Measurements from ENCODE around the gene CHSY1.

The CHSY1 gene

DNA sequence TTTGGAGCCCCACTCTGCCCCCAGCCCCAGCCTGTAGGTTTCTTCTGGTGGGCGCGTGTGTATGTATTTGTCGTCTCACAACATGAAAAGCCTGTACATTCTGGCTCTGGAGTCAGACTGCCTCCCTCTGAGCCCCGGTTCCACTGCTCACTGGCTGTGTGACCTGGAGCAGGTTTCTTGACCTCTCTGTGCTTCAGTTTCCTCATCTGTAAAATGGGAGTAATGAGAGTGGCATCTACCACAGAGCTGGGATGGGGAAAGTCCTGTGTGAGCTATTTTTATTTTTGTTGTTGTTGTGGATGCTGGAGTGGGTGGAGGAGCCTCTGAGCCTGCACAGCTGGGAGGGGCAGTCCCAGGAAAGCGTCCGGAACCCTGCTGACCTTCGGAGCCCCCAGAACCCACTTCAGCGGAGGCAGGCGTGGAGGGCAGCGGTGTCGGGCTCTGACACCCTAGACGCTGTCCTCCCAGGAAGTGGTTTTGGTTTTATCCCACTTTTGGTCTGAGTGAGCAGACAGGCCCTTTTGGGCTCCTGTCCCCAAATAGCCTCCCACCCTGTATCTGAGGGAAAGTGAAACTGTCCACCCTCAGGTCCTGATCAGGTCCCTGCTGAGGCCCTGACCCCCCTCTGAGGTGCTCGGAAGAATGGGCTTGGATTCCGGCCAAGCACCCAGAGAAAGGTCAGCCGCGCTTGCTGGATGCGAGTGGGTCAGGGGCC, 103.5 kb downstream of the CHSY1 start:
- TF ChIP-seq, protein P1, sequence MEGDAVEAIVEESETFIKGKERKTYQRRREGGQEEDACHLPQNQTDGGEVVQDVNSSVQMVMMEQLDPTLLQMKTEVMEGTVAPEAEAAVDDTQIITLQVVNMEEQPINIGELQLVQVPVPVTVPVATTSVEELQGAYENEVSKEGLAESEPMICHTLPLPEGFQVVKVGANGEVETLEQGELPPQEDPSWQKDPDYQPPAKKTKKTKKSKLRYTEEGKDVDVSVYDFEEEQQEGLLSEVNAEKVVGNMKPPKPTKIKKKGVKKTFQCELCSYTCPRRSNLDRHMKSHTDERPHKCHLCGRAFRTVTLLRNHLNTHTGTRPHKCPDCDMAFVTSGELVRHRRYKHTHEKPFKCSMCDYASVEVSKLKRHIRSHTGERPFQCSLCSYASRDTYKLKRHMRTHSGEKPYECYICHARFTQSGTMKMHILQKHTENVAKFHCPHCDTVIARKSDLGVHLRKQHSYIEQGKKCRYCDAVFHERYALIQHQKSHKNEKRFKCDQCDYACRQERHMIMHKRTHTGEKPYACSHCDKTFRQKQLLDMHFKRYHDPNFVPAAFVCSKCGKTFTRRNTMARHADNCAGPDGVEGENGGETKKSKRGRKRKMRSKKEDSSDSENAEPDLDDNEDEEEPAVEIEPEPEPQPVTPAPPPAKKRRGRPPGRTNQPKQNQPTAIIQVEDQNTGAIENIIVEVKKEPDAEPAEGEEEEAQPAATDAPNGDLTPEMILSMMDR (IDR thresholded peaks at IDR 0.05; ENCODE audit: control insufficient read depth, extremely low read depth, insufficient read depth): no peak
- no peak for DNase-seq (ENCODE audit: low read depth)
- H3K4me3 ChIP-seq (ENCODE audit: low read depth, low read length): no peak overlapping the region

DNA sequence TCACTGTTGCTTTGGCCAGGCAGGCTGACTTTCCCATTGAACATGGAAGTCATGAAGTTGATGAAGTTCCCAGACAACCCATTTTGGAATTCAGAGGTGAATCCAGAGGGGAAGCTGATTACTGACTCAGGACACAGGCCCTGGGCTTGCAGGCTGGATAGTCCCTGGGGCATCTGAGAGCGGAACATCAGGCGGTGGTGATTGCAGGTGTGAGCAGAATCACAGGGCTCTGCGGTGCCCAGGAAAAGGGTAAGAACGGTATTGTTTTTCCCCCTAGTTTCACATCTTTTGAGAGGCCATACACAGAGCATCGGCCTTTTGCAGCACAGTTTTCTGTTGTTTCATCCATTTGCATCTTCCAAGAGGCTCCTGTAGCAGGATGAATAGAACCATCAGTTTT, 104.7 kb downstream of the CHSY1 start:
- no peak overlapping the region for H3K4me3 ChIP-seq (ENCODE audit: low read depth, low read length)
- no peak for DNase-seq (ENCODE audit: low read depth)
- TF ChIP-seq, protein P1 (IDR thresholded peaks at IDR 0.05; ENCODE audit: control insufficient read depth, extremely low read depth, insufficient read depth): no peak

DNA sequence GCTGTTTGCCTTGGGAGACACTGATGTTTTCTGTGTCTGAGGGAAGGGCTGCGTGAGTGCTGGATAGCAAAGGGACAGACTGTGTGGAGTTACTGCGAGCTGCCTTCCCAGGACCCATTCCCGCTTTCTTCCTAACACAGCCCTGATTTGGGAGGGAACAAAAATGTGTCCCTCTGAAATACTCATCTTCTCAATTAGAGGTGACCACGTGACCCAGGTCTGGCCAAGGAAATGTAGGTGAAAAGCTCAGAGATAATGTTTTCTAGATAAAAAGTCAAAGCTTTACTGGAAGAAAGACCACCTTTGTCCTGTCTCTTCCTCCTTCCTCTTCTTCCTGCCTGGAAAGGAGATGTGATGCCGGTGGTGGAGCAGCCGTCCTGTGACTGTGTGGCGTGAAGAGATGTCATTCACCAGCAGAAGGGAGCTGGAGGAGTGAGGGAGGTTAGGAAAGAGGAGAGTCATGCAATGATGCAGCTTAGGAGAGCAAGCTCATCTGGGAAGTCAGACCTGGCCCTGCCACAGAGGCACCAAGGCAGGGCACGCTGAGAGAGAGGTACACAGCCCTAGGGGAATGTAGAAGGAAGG, 105.6 kb downstream of the CHSY1 start:
- H3K4me3 ChIP-seq (ENCODE audit: low read depth, low read length): no peak overlapping the region
- TF ChIP-seq, protein P1 (IDR thresholded peaks at IDR 0.05; ENCODE audit: control insufficient read depth, extremely low read depth, insufficient read depth): no peak
- no peak for DNase-seq (ENCODE audit: low read depth)

DNA sequence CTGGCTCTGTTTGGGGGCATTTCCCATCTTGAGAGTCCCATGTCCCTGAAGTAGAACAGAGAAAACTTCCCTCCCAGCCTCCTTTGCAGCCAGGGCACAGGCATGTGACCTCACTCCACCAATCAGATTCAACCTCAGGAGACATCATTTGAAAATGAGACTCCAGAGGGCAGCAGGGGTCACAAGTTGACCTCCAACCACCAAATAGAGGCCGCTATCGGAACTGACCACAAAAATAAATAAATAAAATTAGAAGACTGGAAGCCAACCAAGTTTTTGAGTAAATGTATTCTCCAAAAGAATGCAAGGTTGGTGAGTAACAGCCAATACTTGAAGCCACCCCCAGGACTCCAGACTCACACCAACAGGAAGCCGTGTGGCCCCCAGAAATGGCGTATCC, 106.5 kb downstream of the CHSY1 start:
- TF ChIP-seq, protein P1 (IDR thresholded peaks at IDR 0.05; ENCODE audit: control insufficient read depth, extremely low read depth, insufficient read depth): no peak
- H3K4me3 ChIP-seq (ENCODE audit: low read depth, low read length): no peak overlapping the region
- no peak for DNase-seq (ENCODE audit: low read depth)

DNA sequence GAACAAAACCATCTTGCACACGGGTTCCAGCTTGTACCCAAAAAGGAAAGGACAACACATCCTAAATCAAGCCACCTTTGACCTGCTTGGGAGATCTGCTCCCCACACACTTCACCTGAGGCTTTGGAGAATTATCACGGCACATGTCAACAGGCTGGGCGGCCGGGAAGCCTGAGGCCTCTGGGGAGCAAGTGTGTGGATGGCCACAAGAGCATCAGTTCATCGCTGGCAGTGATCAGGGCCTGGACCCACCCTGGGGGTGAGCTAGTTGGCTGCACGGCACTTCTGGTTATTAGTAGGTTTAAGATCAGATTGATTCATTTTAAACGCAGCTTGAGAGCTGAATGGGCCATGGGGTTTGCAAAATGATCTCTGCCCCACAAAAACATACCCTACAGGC, 108.5 kb downstream of the CHSY1 start:
- H3K4me3 ChIP-seq (ENCODE audit: low read depth, low read length): no peak overlapping the region
- DNase-seq (ENCODE audit: low read depth): no peak
- TF ChIP-seq, protein P1 (IDR thresholded peaks at IDR 0.05; ENCODE audit: control insufficient read depth, extremely low read depth, insufficient read depth): no peak

DNA sequence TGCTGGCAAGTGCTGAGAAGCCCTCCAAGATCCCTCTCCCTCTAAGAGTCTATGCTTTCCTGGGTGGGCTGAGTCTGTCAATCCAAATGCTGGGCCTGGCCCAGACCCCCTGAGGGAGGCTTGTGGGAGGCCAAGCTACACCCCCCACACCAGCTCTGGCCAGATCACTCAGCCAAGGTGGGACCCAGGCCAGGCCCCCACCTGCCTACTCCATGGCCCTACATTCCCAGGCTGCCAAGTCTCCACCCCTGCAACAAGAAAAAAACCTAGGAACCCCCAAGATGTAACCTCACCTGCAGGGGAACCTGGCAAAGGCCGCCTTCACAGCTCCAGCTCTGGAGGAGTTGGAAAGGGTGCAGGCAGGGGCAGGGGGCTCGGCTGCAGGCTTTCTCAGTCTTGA, 109.1 kb downstream of the CHSY1 start:
- TF ChIP-seq, protein P1 (IDR thresholded peaks at IDR 0.05; ENCODE audit: control insufficient read depth, extremely low read depth, insufficient read depth): no peak
- H3K4me3 ChIP-seq (ENCODE audit: low read depth, low read length): no peak overlapping the region
- DNase-seq (ENCODE audit: low read depth): no peak
